GM12874 (cell line): Measurements from ENCODE around the gene HABP2.

Experiments
- CTCF ChIP-seq: IDR thresholded peaks from 2 replicates; pipeline ENCODE4 v1.5.1; 2011; ENCODE audit warnings: low read depth, mild to moderate bottlenecking, control low read depth, low read length, moderate library complexity; ENCODE audit not compliant: insufficient read depth

HABP2 gene

GRCh38 chr10:113603057-113603777 lies 50.4 kb downstream of the HABP2 start:
- no peak for TF ChIP-seq CTCF

- no peak for TF ChIP-seq CTCF
Measured at GRCh38 chr10:113604572-113604971, 51.7 kb downstream of the HABP2 start.

- no peak for TF ChIP-seq CTCF
Measured at GRCh38 chr10:113605268-113605978, 52.6 kb downstream of the HABP2 start.

- TF ChIP-seq CTCF = no peak
Measured at GRCh38 chr10:113609704-113610108, 56.9 kb downstream of the HABP2 start.

- TF ChIP-seq CTCF = no peak
Measured at GRCh38 chr10:113610631-113611601, 58.1 kb downstream of the HABP2 start.

GRCh38 chr10:113612154-113612553 lies 59.3 kb downstream of the HABP2 start:
- TF ChIP-seq CTCF = no peak

GRCh38 chr10:113613427-113613826 lies 60.6 kb downstream of the HABP2 start:
- no peak for TF ChIP-seq CTCF
